Fibroblast of lung (primary cell): ENCODE data around the gene EN2.

Experiments
- CTCF ChIP-seq, 2 donors: IDR thresholded peaks in 1 of 2; conservative IDR thresholded peaks in 1 of 2; 1 replicate in 1 of 2; 2 replicates in 1 of 2; pipeline ENCODE4 v1.5.1; 2011 to 2012; ENCODE audit warnings: low read length in 2 of 2, control low read depth in 1 of 2, inconsistent platforms in 1 of 2, low read depth in 1 of 2, mild to moderate bottlenecking in 1 of 2
- EZH2 ChIP-seq: IDR thresholded peaks from 2 replicates; pipeline ENCODE4 v1.5.1; 2012; ENCODE audit warnings: low read length, control low read depth, mild to moderate bottlenecking; ENCODE audit errors: missing control alignments

- TF ChIP-seq CTCF (conservative IDR thresholded peaks at IDR 0.05 in 1 of 2, IDR thresholded peaks at IDR 0.05 in 1 of 2; ENCODE audit: low read depth in 1 of 2, low read length in 2 of 2): no peak
- TF ChIP-seq EZH2: no peak
Observed at GRCh38 chr7:155414547-155415492, 43.1 kb upstream of the EN2 start.
